Measurements from ENCODE around the gene EML1. TPM values are rescaled to one million over a fixed set of nuclear protein-coding genes. Genes with fewer than 3 reads are reported as not detected.
"Not testable (repeated sequence)": the region's sequence is repeated elsewhere in the genome, so short reads cannot be mapped to it uniquely, and the experiment has no call there.

The EML1 gene
- polyA plus RNA-seq, 3 donors from 2014 or later, result not detected

DNA sequence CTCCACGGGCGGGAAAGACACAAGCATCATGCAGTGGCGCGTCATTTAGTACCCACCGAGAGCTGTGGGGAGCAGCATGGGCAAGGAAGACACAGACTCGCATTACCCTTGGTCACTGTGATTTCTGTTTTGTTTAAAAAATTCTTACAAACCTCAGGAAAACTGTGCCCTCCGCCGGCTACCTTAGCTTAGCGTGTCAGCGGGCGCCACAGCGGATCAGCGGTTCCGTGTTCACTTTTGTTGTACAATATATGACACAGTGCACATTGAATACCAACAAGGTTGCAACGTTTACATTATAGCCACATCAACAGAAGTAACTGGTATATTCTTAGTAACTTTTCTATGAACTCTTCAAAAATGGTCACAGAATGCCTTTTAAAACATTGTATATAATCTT, 146.9 kb downstream of the EML1 start:
- no peaks in the 10 kb centered on the region for H3K4me1 Mint-ChIP-seq
- peaks cover 1 to 2% (median 2%) of the 10 kb centered on the region in 3 donors for H3K27me3 Mint-ChIP-seq (ENCODE audit: low read depth in 3 of 3)
- H3K27ac Mint-ChIP-seq, result no peak overlapping the region
- no peak for DNase-seq
- no peaks in the 10 kb centered on the region for H3K36me3 Mint-ChIP-seq
- H3K9me3 Mint-ChIP-seq, result no peaks in the 10 kb centered on the region
- H3K4me3 Mint-ChIP-seq, result no peak overlapping the region

DNA sequence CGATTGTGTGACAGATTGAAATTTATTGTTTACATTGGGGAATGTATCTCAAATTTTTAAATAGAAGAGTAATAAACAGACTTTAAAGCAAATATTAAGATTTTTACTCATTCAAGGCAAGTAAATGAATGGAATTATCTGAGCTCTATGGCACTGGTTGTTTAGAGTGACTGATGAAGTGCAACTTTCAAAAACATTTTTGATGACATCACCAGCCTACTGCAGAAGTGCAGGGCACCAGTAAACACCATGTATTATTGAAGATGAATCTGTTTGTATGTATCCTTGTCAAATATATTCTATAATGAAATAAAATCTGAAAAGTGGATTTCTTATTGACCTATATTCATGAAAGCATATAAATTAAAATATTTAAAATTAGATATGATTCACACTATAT, 148.0 kb downstream of the EML1 start:
- no peak overlapping the region for H3K4me3 Mint-ChIP-seq

DNA sequence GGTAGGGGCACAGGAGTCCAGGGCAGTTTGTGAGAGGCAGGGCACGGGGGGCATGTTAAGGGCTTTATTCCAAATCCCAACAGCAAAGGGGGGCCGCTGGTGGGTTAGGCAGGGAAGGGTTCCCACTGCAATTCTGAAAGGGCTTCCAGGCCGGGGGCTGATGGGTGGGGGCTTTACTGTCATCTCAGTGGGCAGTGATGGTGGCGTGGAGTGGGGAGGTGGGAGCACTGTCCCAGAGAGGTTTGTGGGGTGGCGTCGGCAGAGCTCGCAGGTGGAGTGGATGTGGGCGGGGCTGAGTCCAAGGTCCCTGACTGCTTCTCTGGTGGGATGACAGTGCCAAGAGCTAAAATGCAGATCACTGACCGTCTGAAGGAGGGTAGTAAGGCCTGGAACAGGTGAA, 150.4 kb downstream of the EML1 start:
- H3K4me1 Mint-ChIP-seq, result peaks cover 9 to 13% of the 10 kb centered on the region in 2 donors
- no peak for DNase-seq
- H3K27ac Mint-ChIP-seq, result peak overlapping the region in 1 of 6 donors; percentile 10
- no peaks in the 10 kb centered on the region for H3K36me3 Mint-ChIP-seq
- no peaks in the 10 kb centered on the region for H3K9me3 Mint-ChIP-seq
- no peak overlapping the region for H3K4me3 Mint-ChIP-seq
- H3K27me3 Mint-ChIP-seq (ENCODE audit: low read depth in 3 of 3), result peaks cover 8 to 12% (median 11%) of the 10 kb centered on the region in 3 donors

More for the DNA sequence above, 148.0 kb downstream of the EML1 start:
- Mint-ChIP-seq H3K27ac (no peak overlapping the region), H3K36me3 (no peaks in the 10 kb centered on the region), H3K27me3 (ENCODE audit: low read depth in 3 of 3) (peaks cover 1 to 7% (median 2%) of the 10 kb centered on the region in 3 donors), H3K4me1 (peaks cover under 1 to 3% of the 10 kb centered on the region in 2 donors), H3K9me3 (no peaks in the 10 kb centered on the region)
- DNase-seq, result no peak

DNA sequence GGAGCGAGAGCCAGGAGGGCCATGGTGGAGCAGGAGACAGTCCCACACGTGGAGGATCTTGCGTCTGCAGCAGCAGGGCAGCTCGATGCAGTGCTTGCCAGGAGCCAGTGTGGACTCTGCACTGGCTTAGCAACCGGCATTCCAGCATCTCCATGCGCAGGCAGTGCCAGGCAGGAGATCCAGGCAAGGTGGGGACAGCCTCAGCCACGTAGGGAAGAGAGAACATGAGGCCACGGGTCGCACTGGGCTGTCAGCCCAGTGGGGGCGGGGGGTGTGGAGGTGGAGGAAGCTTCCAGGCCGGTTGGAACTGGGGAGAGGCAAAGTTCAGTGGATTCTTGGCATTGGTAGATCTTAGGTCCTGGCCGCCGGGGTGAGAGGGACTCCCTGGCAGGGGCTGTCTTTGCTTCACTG, 151.0 kb downstream of the EML1 start:
- DNase-seq, result no peak
- peaks cover 8 to 12% (median 11%) of the 10 kb centered on the region in 3 donors for H3K27me3 Mint-ChIP-seq (ENCODE audit: low read depth in 3 of 3)
- no peaks in the 10 kb centered on the region for H3K36me3 Mint-ChIP-seq
- peaks cover 0 to 1% (median 0%) of the 10 kb centered on the region in 6 donors for H3K9me3 Mint-ChIP-seq
- H3K4me1 Mint-ChIP-seq, result peaks cover 9 to 13% of the 10 kb centered on the region in 2 donors
- H3K4me3 Mint-ChIP-seq, result no peak overlapping the region
- no peak overlapping the region for H3K27ac Mint-ChIP-seq

DNA sequence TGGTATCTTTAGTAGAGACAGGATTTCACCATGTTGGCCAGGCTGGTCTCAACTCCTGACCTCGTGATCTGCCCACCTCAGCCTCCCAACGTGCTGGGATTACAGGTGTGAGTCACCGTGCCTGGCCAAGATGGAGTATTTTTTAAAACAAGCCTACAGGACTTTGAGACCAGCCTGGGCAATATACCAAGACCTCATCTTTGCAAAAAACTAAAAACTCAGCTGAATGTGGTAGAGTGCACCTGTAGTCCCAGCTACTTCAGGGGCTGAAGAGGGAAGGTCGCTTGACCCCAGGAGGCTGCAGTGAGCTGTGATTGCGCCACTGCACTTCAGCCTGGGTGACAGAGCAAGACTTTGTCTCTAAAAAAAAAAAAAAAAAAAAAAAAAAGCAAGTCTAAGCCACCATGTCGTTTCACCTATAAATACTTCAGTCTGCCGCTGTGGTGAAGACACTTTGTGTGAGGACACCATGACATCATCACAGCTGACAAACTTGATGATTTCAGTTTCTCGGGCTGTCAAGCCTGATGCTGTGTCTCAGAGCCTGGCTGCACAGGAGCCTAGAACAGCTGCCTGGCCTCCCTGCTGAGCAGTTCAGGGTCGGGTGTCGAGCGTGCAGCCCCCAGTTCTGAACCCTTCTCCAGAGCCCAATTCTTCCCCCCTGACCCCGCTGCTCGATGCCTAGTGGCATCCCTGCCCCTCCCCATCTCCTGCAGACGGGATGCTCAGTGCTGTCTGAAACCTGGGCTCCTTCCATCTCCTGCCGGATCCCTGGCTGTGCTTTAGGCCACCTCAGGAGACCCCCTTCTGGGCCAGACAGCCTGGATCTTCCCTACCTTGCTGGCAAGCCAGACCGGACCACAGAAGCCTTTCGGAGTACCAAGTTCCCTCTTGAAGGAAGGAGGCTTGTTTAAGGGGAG, 152.8 kb downstream of the EML1 start:
- DNase-seq, result peak in 2 of 3 donors; percentile 9
- Mint-ChIP-seq H3K4me3 (peak overlapping the region in 3 of 5 donors; percentile 18 to 53 (median 21)), H3K36me3 (no peaks in the 10 kb centered on the region), H3K4me1 (peaks cover 9 to 13% of the 10 kb centered on the region in 2 donors), H3K9me3 (peaks cover 0 to 1% (median 0%) of the 10 kb centered on the region in 6 donors), H3K27ac (peak overlapping the region in 2 of 6 donors; percentile 11 to 27), H3K27me3 (ENCODE audit: low read depth in 3 of 3) (peaks cover 8 to 14% (median 13%) of the 10 kb centered on the region in 3 donors)

DNA sequence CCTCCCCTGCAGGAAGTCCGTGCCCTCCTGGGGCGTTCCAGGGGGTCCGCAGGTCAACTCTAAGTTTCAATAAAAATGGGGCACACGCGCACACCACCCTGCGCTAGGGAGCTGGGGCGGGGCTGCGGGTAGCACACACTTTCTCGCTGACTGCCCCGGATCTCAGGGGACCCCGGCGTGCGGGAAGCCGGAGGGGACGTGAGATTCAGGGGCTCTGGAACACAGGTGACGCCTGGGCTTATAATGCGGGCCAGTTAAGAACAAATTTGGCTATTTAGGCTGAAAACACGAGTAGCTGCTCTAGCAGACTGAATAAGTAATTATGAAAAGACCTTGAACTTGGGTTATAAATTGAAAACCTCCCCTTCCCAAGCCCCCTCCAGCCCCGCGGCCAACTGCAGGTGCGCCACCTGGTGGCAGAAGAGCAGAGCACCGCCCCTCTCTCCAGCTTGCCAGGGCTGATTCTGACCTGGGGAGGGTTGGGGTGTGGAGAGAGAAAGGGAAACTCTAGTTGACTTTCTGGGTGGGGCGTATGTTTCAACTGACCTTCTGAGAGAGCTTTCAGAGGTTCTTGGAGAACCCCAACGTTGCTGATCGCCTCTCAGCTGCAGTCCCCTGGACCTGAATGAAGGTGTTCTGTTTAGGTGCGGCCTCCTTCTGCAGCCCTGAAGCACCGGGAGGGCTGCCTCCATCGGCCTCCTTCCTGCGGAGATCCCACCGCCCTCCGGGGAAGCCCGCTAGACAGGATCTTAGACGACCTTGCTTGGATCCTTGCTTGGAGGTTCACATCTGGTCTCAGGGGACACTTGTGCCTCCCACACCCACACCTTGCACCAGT, 153.7 kb downstream of the EML1 start:
- Mint-ChIP-seq H3K4me1 (peaks cover 9 to 13% of the 10 kb centered on the region in 2 donors), H3K27me3 (ENCODE audit: low read depth in 3 of 3) (peaks cover 8 to 14% (median 14%) of the 10 kb centered on the region in 3 donors), H3K36me3 (no peaks in the 10 kb centered on the region), H3K4me3 (peak overlapping the region in 4 of 5 donors; percentile 24 to 53 (median 46)), H3K27ac (no peak overlapping the region), H3K9me3 (peaks cover 0 to 1% (median 0%) of the 10 kb centered on the region in 6 donors)
- DNase-seq, result peak; percentile 30 to 39 (median 36)

DNA sequence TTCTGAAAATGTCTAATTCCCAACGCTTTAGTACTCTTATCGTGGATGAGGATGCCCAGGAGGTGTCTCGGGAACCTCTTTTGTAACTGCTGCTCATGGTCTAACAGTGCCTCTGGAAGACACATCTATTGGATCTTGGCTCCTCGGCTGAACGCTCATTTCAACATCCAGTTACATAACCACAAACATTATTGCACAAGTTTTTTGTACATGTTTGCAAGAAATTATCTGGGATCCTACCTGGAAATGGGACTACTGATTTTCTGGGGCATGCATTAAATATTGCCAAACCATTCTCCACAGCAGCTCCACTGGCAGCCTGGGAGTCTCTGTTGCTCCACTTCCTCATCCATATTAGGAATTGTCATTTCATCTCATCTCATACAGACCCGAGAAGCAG, 154.5 kb downstream of the EML1 start:
- H3K36me3 Mint-ChIP-seq, result no peaks in the 10 kb centered on the region
- peaks cover 8 to 14% (median 12%) of the 10 kb centered on the region in 3 donors for H3K27me3 Mint-ChIP-seq (ENCODE audit: low read depth in 3 of 3)
- no peak overlapping the region for H3K27ac Mint-ChIP-seq
- peaks cover 0 to 1% (median 0%) of the 10 kb centered on the region in 6 donors for H3K9me3 Mint-ChIP-seq
- H3K4me1 Mint-ChIP-seq, result peaks cover 9 to 14% of the 10 kb centered on the region in 2 donors
- H3K4me3 Mint-ChIP-seq, result peak overlapping the region in 1 of 5 donors; percentile 23
- no peak for DNase-seq

DNA sequence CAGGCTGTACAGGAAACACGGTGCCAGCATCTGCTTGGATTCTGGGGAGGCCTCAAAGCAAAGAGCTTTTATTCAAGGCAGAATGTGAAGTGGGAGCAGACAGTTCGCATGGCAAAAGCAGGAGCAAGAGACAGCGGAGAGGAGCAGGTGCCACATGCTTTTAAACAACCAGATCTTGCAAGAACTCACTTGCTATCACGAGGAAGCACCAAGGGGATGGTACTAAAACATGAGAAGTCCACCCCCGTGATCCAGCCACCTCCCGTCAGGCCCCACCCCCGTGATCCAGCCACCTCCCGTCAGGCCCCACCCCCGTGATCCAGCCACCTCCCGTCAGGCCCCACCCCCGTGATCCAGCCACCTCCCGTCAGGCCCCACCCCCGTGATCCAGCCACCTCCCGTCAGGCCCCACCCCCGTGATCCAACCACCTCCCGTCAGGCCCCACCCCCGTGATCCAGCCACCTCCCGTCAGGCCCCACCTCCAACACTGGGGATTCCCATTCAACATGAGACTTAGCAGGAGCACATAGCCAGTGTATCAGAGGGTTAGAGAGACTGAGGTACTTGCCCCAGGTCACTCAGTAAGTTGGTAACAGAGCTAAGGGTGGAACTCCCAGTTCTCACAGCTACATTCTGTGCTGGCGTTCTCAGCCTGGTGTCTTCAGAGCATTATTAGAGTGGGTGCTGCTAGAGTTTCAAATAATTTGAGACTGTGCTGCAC, 156.0 kb downstream of the EML1 start:
- not testable (repeated sequence) for H3K9me3 Mint-ChIP-seq, H3K36me3 Mint-ChIP-seq, H3K27ac Mint-ChIP-seq, DNase-seq, H3K4me3 Mint-ChIP-seq
- peaks cover 9 to 15% of the 10 kb centered on the region in 2 donors for H3K4me1 Mint-ChIP-seq
- peaks cover 12 to 16% (median 14%) of the 10 kb centered on the region in 3 donors for H3K27me3 Mint-ChIP-seq (ENCODE audit: low read depth in 3 of 3)

DNA sequence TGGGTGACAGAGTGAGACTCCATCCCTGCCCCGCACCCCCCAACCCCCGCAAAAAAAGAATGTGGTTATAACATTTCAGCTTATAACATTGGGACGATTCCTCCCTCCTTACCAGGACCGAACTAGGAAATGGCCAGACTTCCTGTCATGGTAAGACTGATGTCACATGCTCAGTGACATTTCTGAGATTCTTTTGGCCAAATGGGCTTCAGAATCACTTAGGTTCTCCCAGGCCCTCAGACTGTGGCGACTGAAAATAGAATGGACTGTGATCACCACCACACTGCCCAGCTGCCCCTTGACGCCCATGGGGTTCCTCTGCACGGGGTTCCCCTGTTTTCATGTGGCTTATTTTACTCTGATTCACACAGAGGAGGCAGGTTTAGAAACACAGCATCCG, 157.0 kb downstream of the EML1 start:
- Mint-ChIP-seq H3K36me3 (no peaks in the 10 kb centered on the region), H3K4me1 (peaks cover 9 to 15% of the 10 kb centered on the region in 2 donors), H3K9me3 (peaks cover 0 to 4% (median 1%) of the 10 kb centered on the region in 6 donors), H3K27me3 (ENCODE audit: low read depth in 3 of 3) (peaks cover 12 to 22% (median 14%) of the 10 kb centered on the region in 3 donors), H3K27ac (no peak overlapping the region), H3K4me3 (no peak overlapping the region)
- DNase-seq, result no peak

DNA sequence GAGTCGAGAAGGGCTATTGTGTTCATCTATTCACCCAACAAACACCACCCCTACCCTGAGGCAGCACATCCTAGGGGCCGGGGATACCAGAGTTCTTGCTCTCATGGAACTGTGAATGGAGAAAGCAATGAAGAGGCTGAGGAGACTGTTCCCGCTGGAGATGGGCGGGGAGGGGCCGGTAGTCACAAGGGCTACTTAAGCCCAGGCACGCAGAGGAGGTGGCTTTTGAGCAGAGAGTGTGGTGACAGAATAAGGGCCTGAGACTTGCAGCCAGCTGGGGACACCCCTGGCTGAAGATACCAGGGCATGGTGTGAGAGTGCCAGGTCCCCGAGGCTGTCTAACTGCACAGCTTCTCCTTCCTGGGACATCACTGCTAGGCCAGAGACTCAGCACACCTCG, 157.9 kb downstream of the EML1 start:
- H3K4me3 Mint-ChIP-seq, result no peak overlapping the region
- peaks cover 0 to 4% (median 1%) of the 10 kb centered on the region in 6 donors for H3K9me3 Mint-ChIP-seq
- H3K27me3 Mint-ChIP-seq (ENCODE audit: low read depth in 3 of 3), result peaks cover 11 to 27% (median 12%) of the 10 kb centered on the region in 3 donors
- peaks cover 9 to 13% of the 10 kb centered on the region in 2 donors for H3K4me1 Mint-ChIP-seq
- no peak for DNase-seq
- H3K27ac Mint-ChIP-seq, result no peak overlapping the region
- H3K36me3 Mint-ChIP-seq, result no peaks in the 10 kb centered on the region

DNA sequence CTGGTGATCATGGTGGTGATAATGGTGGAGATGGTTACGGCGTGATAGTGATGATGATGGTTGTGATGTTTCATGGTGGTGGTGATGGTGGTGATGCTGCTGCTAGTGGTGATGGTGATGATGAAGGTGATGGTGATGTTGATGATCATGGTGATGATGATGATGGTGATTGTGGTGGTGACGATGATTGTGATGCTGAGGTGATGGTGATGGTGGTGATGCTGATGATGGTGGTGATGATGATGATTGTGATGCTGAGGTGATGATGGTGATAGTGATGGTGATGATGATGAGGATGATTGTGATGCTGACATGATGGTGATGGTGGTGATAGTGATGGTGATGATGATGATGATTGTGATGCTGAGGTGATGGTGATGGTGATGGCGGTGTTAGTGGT, 158.8 kb downstream of the EML1 start:
- peaks cover 8 to 25% (median 12%) of the 10 kb centered on the region in 3 donors for H3K27me3 Mint-ChIP-seq (ENCODE audit: low read depth in 3 of 3)
- H3K9me3 Mint-ChIP-seq, result peaks cover 0 to 4% (median 1%) of the 10 kb centered on the region in 6 donors
- H3K4me1 Mint-ChIP-seq, result peaks cover under 1 to 5% of the 10 kb centered on the region in 2 donors
- H3K4me3 Mint-ChIP-seq, result no peak overlapping the region
- H3K36me3 Mint-ChIP-seq, result no peaks in the 10 kb centered on the region
- DNase-seq, result peak in 1 of 3 donors; percentile 17
- no peak overlapping the region for H3K27ac Mint-ChIP-seq

DNA sequence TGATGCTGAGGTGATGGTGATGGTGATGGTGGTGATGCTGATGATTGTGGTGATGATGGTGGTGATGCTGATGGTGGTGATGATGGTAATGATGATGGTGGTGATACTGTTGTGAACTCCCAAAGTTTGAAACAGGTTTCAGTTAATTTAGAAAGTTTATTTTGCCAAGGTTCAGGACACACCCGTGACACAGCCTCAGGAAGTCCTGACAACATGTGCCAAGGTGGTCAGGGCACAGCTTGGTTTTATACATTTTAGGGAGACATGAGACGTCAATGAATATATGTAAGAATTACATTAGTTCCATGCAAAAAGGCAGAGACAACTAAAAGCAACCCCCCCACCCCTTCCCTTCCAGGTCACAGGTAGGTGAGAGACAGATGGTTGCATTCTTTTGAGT, 159.2 kb downstream of the EML1 start:
- peaks cover 0 to 4% (median 1%) of the 10 kb centered on the region in 6 donors for H3K9me3 Mint-ChIP-seq
- peaks cover 8 to 25% (median 12%) of the 10 kb centered on the region in 3 donors for H3K27me3 Mint-ChIP-seq (ENCODE audit: low read depth in 3 of 3)
- no peak for DNase-seq
- no peak overlapping the region for H3K4me3 Mint-ChIP-seq
- H3K27ac Mint-ChIP-seq, result no peak overlapping the region
- no peaks in the 10 kb centered on the region for H3K36me3 Mint-ChIP-seq
- peaks cover 0 to 5% of the 10 kb centered on the region in 2 donors for H3K4me1 Mint-ChIP-seq

All from immature natural killer cell (primary cell).